HUES48 (cell line): Measurements from ENCODE around the gene CXCR2.

Experiments used
- H3K27ac ChIP-seq: one replicate; pipeline ENCODE4 v1.7.0; 2013; ENCODE audit warnings: low read depth, low read length, inconsistent platforms
- H3K27me3 ChIP-seq: 2 replicates; pipeline ENCODE4 v1.6.1; 2013; ENCODE audit warnings: mild to moderate bottlenecking, low read length; ENCODE audit not compliant: control insufficient read depth, insufficient read depth
- H3K36me3 ChIP-seq: 2 replicates; pipeline ENCODE4 v1.6.1; 2013; ENCODE audit warnings: low read length; ENCODE audit not compliant: control insufficient read depth, insufficient read depth
- H3K4me1 ChIP-seq: 2 replicates; pipeline ENCODE4 v1.6.1; 2013; ENCODE audit warnings: mild to moderate bottlenecking, low read length; ENCODE audit not compliant: control insufficient read depth, insufficient read depth
- H3K4me3 ChIP-seq: 2 replicates; pipeline ENCODE4 v1.5.1; 2013; ENCODE audit warnings: mild to moderate bottlenecking, low read depth, low read length
- H3K9ac ChIP-seq: 2 replicates; pipeline ENCODE4 v1.6.1; 2013; ENCODE audit warnings: mild to moderate bottlenecking, low read depth, low read length, moderate library complexity
- H3K9me3 ChIP-seq: 2 replicates; pipeline ENCODE4 v1.6.1; 2013; ENCODE audit warnings: low read length; ENCODE audit not compliant: control insufficient read depth, insufficient read depth

CXCR2 gene

GRCh38 chr2:218125626-218126080 is at the start of gene CXCR2:
CXCR2 (plus strand) TSS chr2:218126028; CDS start chr2:218134802, 8,774 bp downstream.
- Histone ChIP-seq H3K9me3 (no peaks in the 10 kb centered on the region), H3K9ac (no peak within 1 kb of the TSS), H3K4me3 (no peak within 1 kb of the TSS), H3K4me1 (peaks cover 12% of the 10 kb centered on the region; the same call in 1 of the 2 replicates), H3K27me3 (no peaks in the 10 kb centered on the region), H3K27ac (no peak within 1 kb of the TSS), H3K36me3 (no peaks in the 10 kb centered on the region)

- no peak overlapping the region for H3K9ac ChIP-seq
- no peaks in the 10 kb centered on the region for H3K36me3 ChIP-seq
- no peaks in the 10 kb centered on the region for H3K27me3 ChIP-seq
- H3K4me1 ChIP-seq, result no peaks in the 10 kb centered on the region
- H3K9me3 ChIP-seq, result no peaks in the 10 kb centered on the region
- no peak overlapping the region for H3K4me3 ChIP-seq
- H3K27ac ChIP-seq, result no peak overlapping the region
These were observed 48.2 kb upstream of the CXCR2 start for GRCh38 chr2:218077464-218078216.

- Histone ChIP-seq H3K27me3 (no peaks in the 10 kb centered on the region), H3K4me1 (no peaks in the 10 kb centered on the region), H3K36me3 (no peaks in the 10 kb centered on the region), H3K4me3 (no peak overlapping the region), H3K27ac (no peak overlapping the region), H3K9ac (no peak overlapping the region), H3K9me3 (no peaks in the 10 kb centered on the region)
These were observed 45.6 kb upstream of the CXCR2 start for GRCh38 chr2:218079943-218080913.

- no peak overlapping the region for H3K9ac ChIP-seq
- no peak overlapping the region for H3K27ac ChIP-seq
- no peak overlapping the region for H3K4me3 ChIP-seq
- H3K27me3 ChIP-seq, result no peaks in the 10 kb centered on the region
- H3K9me3 ChIP-seq, result no peaks in the 10 kb centered on the region
- H3K36me3 ChIP-seq, result no peaks in the 10 kb centered on the region
- no peaks in the 10 kb centered on the region for H3K4me1 ChIP-seq
These were observed 44.8 kb upstream of the CXCR2 start for GRCh38 chr2:218081063-218081462.

GRCh38 chr2:218081695-218082094 is 44.1 kb upstream of the CXCR2 start:
- H3K9me3 ChIP-seq, result no peaks in the 10 kb centered on the region; the same call in 1 of the 2 replicates
- H3K27me3 ChIP-seq, result no peaks in the 10 kb centered on the region
- H3K27ac ChIP-seq, result no peak overlapping the region
- no peaks in the 10 kb centered on the region for H3K36me3 ChIP-seq
- no peak overlapping the region for H3K9ac ChIP-seq
- no peaks in the 10 kb centered on the region for H3K4me1 ChIP-seq
- no peak overlapping the region for H3K4me3 ChIP-seq

- Histone ChIP-seq H3K27ac (no peak overlapping the region), H3K9me3 (no peaks in the 10 kb centered on the region; the same call in 1 of the 2 replicates), H3K27me3 (no peaks in the 10 kb centered on the region)
These were observed 43.1 kb upstream of the CXCR2 start for GRCh38 chr2:218082586-218083351.

GRCh38 chr2:218083352-218083676 is 42.5 kb upstream of the CXCR2 start:
- no peaks in the 10 kb centered on the region for H3K36me3 ChIP-seq
- H3K9me3 ChIP-seq, result no peaks in the 10 kb centered on the region; the same call in 1 of the 2 replicates
- no peaks in the 10 kb centered on the region for H3K27me3 ChIP-seq
- H3K9ac ChIP-seq, result no peak overlapping the region
- no peak overlapping the region for H3K27ac ChIP-seq
- H3K4me1 ChIP-seq, result no peaks in the 10 kb centered on the region
- no peak overlapping the region for H3K4me3 ChIP-seq

More at GRCh38 chr2:218082586-218083351, 43.1 kb upstream of the CXCR2 start:
- no peaks in the 10 kb centered on the region for H3K36me3 ChIP-seq
- no peaks in the 10 kb centered on the region for H3K4me1 ChIP-seq
- H3K4me3 ChIP-seq, result no peak overlapping the region
- H3K9ac ChIP-seq, result no peak overlapping the region

GRCh38 chr2:218086478-218086877 is 39.4 kb upstream of the CXCR2 start:
- H3K27ac ChIP-seq, result no peak overlapping the region
- H3K27me3 ChIP-seq, result no peaks in the 10 kb centered on the region
- no peak overlapping the region for H3K4me3 ChIP-seq
- H3K9ac ChIP-seq, result no peak overlapping the region
- no peaks in the 10 kb centered on the region for H3K4me1 ChIP-seq
- H3K36me3 ChIP-seq, result no peaks in the 10 kb centered on the region
- H3K9me3 ChIP-seq, result no peaks in the 10 kb centered on the region; the same call in 1 of the 2 replicates

- Histone ChIP-seq H3K4me1 (no peaks in the 10 kb centered on the region), H3K9ac (no peak overlapping the region), H3K27me3 (no peaks in the 10 kb centered on the region), H3K9me3 (no peaks in the 10 kb centered on the region; the same call in 1 of the 2 replicates), H3K27ac (no peak overlapping the region), H3K36me3 (no peaks in the 10 kb centered on the region), H3K4me3 (no peak overlapping the region)
These were observed 36.6 kb upstream of the CXCR2 start for GRCh38 chr2:218089259-218089658.

- Histone ChIP-seq H3K27me3 (no peaks in the 10 kb centered on the region), H3K27ac (no peak overlapping the region), H3K9me3 (no peaks in the 10 kb centered on the region; the same call in 1 of the 2 replicates)
These were observed 34.1 kb upstream of the CXCR2 start for GRCh38 chr2:218091746-218092145.

More at GRCh38 chr2:218091746-218092145, 34.1 kb upstream of the CXCR2 start:
- Histone ChIP-seq H3K36me3 (no peaks in the 10 kb centered on the region), H3K9ac (no peak overlapping the region), H3K4me1 (no peaks in the 10 kb centered on the region), H3K4me3 (no peak overlapping the region)
